Urinary bladder (tissue), 4 donors: Measurements from ENCODE around the gene MPND. TPM values are rescaled to one million over a fixed set of nuclear protein-coding genes. Genes with fewer than 3 reads are reported as not detected.

Source experiments
- DNase-seq: peaks from one replicate; pipeline ENCODE4 v3.0.0-alpha.2; 2015; ENCODE audit errors: extremely low spot score
- H3K27ac ChIP-seq: one replicate; pipeline ENCODE4 v1.5.1; 2013; ENCODE audit warnings: low read depth, mild to moderate bottlenecking, moderate library complexity
- H3K36me3 ChIP-seq: one replicate; pipeline ENCODE4 v1.6.1; 2013; ENCODE audit warnings: mild to moderate bottlenecking, moderate library complexity; ENCODE audit not compliant: insufficient read depth
- H3K4me1 ChIP-seq: one replicate; pipeline ENCODE4 v1.6.1; 2013; ENCODE audit warnings: mild to moderate bottlenecking, moderate library complexity; ENCODE audit not compliant: insufficient read depth
- H3K4me3 ChIP-seq: one replicate; pipeline ENCODE4 v1.5.1; 2013; ENCODE audit warnings: low read depth, low read length
- WGBS: extraction: QIAGEN DNeasy Blood & Tissue Kit; methylation state at CpG from one replicate; pipeline ENCODE4 v1.1.7; 2013; 5-methylcytosine and 5-hydroxymethylcytosine counted together
- polyA plus RNA-seq: library from polyadenylated mRNA; stranded (reverse); fragments of 200-250 nt; gene quantifications from one replicate; pipeline ENCODE4 v1.2.3, GENCODE V29; 2013
- total RNA-seq: library from RNA; depleted of rRNA; stranded (reverse); fragments of >200 nt; gene quantifications from one replicate; pipeline ENCODE4 v1.2.3, GENCODE V29; 2014
- donor health status: healthy with polysubstance abuse.
- donor health status: healthy.

The MPND gene
- total and polyA plus RNA-seq, 2 donors, result 7.2 to 24.5 TPM

DNA sequence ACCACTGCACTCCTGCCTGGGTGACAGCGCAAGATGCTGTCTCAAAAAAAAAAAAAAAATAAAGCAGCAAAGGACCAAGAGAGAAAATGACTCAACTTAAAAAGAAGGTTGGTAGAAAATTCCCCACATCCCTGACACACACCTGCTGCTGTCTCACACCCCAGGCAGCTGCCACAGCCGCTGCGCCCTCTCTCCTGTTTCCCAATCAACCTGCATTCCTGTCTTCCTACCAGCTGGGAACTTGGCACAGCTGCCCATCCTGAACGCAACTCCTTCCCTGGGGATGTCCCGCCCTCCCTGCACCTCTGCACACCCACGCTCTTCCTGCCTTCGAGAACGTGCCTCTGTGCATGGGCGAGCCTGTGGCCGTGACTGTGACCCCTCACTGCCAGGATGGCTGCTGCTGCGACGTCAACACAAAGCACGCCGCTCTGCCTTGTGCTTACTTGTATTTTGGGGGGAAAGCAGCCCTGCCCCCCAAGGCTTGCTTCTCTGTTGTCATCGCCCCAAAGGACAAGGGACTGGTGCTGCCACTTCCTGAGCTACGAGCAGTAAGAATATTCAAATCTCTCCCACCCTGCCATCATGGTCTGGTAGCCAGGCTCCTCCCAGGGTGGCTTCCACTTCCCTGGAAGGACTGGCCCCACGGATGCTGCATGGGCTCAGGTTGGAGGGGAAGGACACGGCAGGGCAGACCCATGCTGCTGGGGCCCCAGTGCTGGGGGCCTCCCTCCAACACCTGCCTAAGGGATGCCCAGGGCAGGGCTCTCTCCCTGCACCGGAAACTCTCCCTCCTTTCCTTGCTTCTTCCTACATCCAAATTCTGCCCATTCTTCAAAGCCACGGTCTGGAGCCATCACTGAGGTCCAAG lies 36.3 kb downstream of the MPND start:
- H3K36me3 ChIP-seq, result no peaks in the 10 kb centered on the region
- H3K4me1 ChIP-seq, result peaks cover 1% of the 10 kb centered on the region
- DNase-seq, result no peak
- 69% methylated on average over 20 of the region's 20 CpGs for WGBS
- peak overlapping the region; percentile 33 for H3K27ac ChIP-seq
- H3K4me3 ChIP-seq, result no peak overlapping the region

GRCh38 chr19:4380254-4380727 lies 36.9 kb downstream of the MPND start:
- no peak for DNase-seq

GRCh38 chr19:4385291-4386040 lies 42.1 kb downstream of the MPND start:
- no peak overlapping the region for H3K4me3 ChIP-seq
- no peaks in the 10 kb centered on the region for H3K36me3 ChIP-seq
- no peak overlapping the region for H3K27ac ChIP-seq
- peaks cover 5% of the 10 kb centered on the region for H3K4me1 ChIP-seq
- 88% methylated on average over 15 of the region's 15 CpGs for WGBS
- DNase-seq, result no peak

More at GRCh38 chr19:4380254-4380727, 36.9 kb downstream of the MPND start:
- WGBS, result 46% methylated on average over 17 of the region's 17 CpGs
- no peak overlapping the region for H3K4me3 ChIP-seq
- H3K36me3 ChIP-seq, result no peaks in the 10 kb centered on the region
- no peaks in the 10 kb centered on the region for H3K4me1 ChIP-seq
- H3K27ac ChIP-seq, result peak overlapping the region; percentile 33

DNA sequence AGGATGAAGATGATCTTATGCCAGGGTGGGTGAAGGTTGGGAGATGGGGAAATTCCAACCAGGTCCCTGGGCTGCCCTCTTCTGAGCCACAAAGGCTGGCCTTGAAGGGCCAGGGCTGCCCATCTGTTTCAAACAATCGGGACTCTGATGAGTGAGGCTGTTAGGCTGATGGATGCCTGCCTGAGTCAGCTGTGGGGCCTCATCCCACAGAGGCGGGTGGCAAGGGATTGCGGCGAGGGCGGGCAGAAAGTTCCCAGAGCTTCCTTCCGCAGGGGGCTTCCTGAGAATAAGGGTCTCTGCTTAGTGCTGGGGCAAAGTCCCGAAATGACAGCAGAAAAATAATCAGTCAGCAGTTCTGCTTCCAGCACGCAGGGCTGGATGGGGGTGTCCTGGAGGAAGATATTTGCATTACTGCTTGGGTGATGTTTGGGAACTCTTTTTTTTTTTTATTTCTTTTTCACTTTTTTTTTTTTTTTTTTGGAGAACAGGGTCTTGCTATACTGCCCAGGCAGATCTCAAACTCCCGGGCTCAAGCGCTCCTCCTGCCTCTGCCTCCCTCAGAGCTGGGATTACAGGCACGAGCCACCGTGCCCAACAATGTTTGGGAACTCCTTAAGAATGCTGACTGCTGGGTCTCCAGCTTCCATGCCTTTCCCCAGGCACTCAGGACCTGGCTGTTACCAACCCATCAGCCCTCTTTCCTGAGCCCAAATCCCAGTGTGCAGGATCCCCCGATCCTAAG lies 42.9 kb downstream of the MPND start:
- DNase-seq, result no peak
- Histone ChIP-seq H3K36me3 (no peaks in the 10 kb centered on the region), H3K4me3 (no peak overlapping the region), H3K4me1 (peaks cover 8% of the 10 kb centered on the region), H3K27ac (no peak overlapping the region)
- WGBS, result 82% methylated on average over 13 of the region's 13 CpGs

DNA sequence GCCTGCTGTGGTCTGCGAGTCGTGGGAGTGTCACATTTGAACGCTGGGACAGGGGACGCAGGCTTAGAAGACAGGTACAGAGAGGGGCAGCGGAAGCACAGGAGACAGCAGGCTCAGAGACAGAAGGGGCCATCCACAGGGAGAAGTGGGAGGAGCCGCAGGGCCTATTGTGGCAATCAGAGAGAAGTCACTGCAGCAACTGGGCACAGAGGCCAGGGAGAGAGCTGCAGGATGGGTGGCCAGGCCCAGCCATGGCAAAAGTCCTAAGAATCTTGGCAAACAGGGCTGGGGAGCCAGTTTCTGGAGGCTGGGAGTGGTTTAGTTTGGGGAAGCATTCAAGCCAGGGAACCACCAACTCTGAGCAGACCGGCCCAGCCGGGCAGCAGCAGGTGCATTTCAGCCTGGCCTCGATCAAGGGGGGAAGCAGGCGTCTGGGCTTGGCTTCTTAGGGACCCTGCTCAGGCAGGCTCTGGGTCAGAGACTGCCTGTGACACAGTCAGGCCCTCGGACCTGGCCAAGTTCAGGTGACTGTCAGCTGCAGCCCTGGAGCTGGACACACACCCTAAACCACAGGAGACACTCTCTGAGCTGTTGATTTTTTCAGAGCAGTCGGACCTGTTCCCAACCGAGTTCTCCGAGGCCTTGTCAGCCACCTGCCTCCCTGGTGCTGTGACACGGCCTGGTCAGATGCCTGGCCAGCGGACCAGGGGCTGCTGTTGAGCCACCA lies 45.1 kb downstream of the MPND start:
- DNase-seq, result no peak
- WGBS, result 73% methylated on average over 16 of the region's 16 CpGs
- Histone ChIP-seq H3K4me3 (no peak overlapping the region), H3K36me3 (no peaks in the 10 kb centered on the region), H3K4me1 (peaks cover 8% of the 10 kb centered on the region), H3K27ac (peak overlapping the region; percentile 72)

- no peak for DNase-seq
- H3K36me3 ChIP-seq, result no peaks in the 10 kb centered on the region
- no peak overlapping the region for H3K4me3 ChIP-seq
- peak overlapping the region; percentile 79 for H3K27ac ChIP-seq
- H3K4me1 ChIP-seq, result peaks cover 8% of the 10 kb centered on the region
- WGBS, result 73% methylated on average over 9 of the region's 9 CpGs
Observed at GRCh38 chr19:4389064-4389375, 45.7 kb downstream of the MPND start.

DNA sequence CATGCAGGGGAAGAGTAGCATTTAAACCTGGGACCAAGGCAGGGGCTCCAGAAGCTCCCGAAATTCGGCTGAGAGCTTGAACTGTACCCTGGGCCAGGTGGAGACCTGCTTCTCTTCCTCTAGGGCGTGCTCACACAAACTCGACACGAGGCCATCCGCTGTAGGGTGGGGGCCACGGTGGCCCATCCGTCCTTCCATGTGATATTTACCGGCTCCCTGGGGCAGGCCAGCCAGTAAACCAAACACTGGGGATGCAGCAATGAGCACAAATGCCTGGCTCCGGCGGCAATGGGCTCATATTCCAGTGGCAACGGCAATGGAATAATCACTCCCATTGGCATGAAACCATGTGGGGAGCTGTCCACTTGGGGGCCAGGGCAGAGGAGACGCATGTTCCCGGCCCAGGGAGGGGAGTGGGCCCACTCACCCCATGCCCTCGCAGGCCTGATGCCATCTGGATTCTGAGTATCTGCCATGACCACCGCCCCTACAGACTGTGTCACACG lies 46.2 kb downstream of the MPND start:
- Histone ChIP-seq H3K4me1 (peaks cover 8% of the 10 kb centered on the region), H3K36me3 (no peaks in the 10 kb centered on the region), H3K4me3 (no peak overlapping the region), H3K27ac (peak overlapping the region; percentile 81)
- 50% methylated on average over 17 of the region's 17 CpGs for WGBS
- DNase-seq, result no peak

GRCh38 chr19:4390017-4390566 lies 46.7 kb downstream of the MPND start:
- DNase-seq, result no peak
- WGBS, result 35% methylated on average over 12 of the region's 12 CpGs
- Histone ChIP-seq H3K36me3 (peaks cover 1% of the 10 kb centered on the region), H3K4me1 (peaks cover 8% of the 10 kb centered on the region), H3K4me3 (no peak overlapping the region), H3K27ac (peak overlapping the region; percentile 81)

- no peak overlapping the region for H3K4me3 ChIP-seq
- H3K36me3 ChIP-seq, result peaks cover 4% of the 10 kb centered on the region
- no peak for DNase-seq
- 20% methylated on average over 21 of the region's 21 CpGs for WGBS
- H3K4me1 ChIP-seq, result peaks cover 8% of the 10 kb centered on the region
- peak overlapping the region; percentile 81 for H3K27ac ChIP-seq
Observed at GRCh38 chr19:4390567-4391305, 47.4 kb downstream of the MPND start.

GRCh38 chr19:4391306-4391693 lies 47.9 kb downstream of the MPND start:
- DNase-seq, result no peak
- peaks cover 8% of the 10 kb centered on the region for H3K4me1 ChIP-seq
- H3K4me3 ChIP-seq, result no peak overlapping the region
- WGBS, result 57% methylated on average over 9 of the region's 9 CpGs
- H3K36me3 ChIP-seq, result peaks cover 4% of the 10 kb centered on the region
- peak overlapping the region; percentile 61 for H3K27ac ChIP-seq

DNA sequence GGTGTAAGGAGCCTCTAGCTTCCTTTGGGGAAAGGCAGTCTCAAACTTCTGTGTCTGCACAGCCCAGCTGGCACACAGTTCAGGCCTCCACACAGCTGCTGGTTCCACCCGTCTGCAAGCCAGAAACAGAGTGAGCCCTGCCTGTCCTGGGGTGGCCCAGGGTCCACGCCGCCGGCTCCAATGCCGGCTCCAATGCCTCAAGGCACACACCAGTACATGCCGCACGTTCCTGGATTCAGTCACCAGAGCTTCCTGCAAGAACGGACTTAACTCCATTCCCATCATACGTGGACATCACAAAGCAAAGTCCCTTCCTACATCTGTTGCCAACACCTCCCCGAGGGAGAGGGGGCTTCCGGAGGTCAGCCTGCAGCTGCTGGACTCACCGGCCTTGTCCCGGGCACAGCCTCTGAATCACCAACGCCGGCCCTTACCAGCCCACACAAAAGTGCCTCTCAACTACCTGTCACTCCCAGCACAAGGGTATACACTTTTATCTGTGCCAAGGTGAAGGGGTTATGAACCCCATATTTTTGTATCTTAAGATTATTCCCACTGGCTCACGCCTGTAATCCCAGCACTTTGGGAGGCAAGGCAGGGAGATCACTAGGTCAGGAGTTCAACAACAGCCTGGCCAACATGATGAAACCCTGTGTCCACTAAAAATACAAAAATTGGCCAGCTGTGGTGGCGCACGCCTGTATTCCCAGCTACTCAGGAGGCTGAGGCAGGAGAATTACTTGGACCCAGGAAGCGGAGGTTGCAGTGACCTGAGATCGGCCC lies 48.5 kb downstream of the MPND start:
- Histone ChIP-seq H3K4me3 (no peak overlapping the region), H3K36me3 (peaks cover 4% of the 10 kb centered on the region), H3K27ac (peak overlapping the region; percentile 61), H3K4me1 (peaks cover 8% of the 10 kb centered on the region)
- DNase-seq, result no peak
- 49% methylated on average over 20 of the region's 20 CpGs for WGBS
